K562 (cell line): ENCODE measurements around the gene HJV. TPM values are rescaled to one million over a fixed set of nuclear protein-coding genes. Genes with fewer than 3 reads are reported as not detected.

Experiments
- ASH1L ChIP-seq: fragments of 450-650 bp; IDR thresholded peaks from 2 replicates; pipeline ENCODE4 v1.6.1; 2018; ENCODE audit warnings: borderline replicate concordance, mild to moderate bottlenecking, low read depth; ENCODE audit not compliant: partially characterized antibody
- C11orf30 ChIP-seq: fragments of 450-650 bp; IDR thresholded peaks from 2 replicates; pipeline ENCODE4 v1.6.1; 2016; ENCODE audit warnings: low read depth, mild to moderate bottlenecking
- CBFA2T2 ChIP-seq: fragments of 450-650 bp; conservative IDR thresholded peaks from 2 replicates; pipeline ENCODE4 v1.6.1; 2017; ENCODE audit warnings: mild to moderate bottlenecking
- CREB3L1 ChIP-seq: fragments of 450-650 bp; IDR thresholded peaks from 2 replicates; pipeline ENCODE4 v1.6.1; 2014; ENCODE audit warnings: low read depth, mild to moderate bottlenecking, moderate library complexity, borderline replicate concordance
- E4F1 ChIP-seq: fragments of 250-450 bp; sonication (Bioruptor Pico); IDR thresholded peaks from 2 replicates; pipeline ENCODE4 v1.5.0; 2021; ENCODE audit warnings: mild to moderate bottlenecking, borderline replicate concordance
- FOXK2 ChIP-seq, 2 experiments: fragments of 450-650 bp; IDR thresholded peaks in 1 of 2; conservative IDR thresholded peaks in 1 of 2; 2 replicates each; pipeline ENCODE4 v1.6.1; 2016; ENCODE audit warnings: low read depth in 2 of 2, mild to moderate bottlenecking in 1 of 2
- HBP1 ChIP-seq: fragments of 450-650 bp; formaldehyde crosslinking; IDR thresholded peaks from 2 replicates; pipeline ENCODE4 v1.4.0; 2022; ENCODE audit warnings: missing genetic modification characterization
- MITF ChIP-seq: IDR thresholded peaks from 2 replicates; pipeline ENCODE4 v1.6.1; 2014; ENCODE audit warnings: antibody characterized with exemption
- MYC ChIP-seq, 2 experiments: fragments of 250-450 bp in 1 of 2; sonication (Bioruptor Pico) in 1 of 2; IDR thresholded peaks; 2 replicates each; pipeline versions ENCODE4 v1.5.1 to v1.6.1; 2012 to 2021; ENCODE audit warnings: low read depth in 2 of 2, borderline replicate concordance in 1 of 2, improper control_type of control experiment in 1 of 2, low read length in 1 of 2, mild to moderate bottlenecking in 1 of 2, moderate library complexity in 1 of 2
- TGIF2 ChIP-seq: sonication (generic); formaldehyde crosslinking; IDR thresholded peaks from 2 replicates; pipeline ENCODE4 v1.8.1; 2022; ENCODE audit warnings: mild to moderate bottlenecking, missing genetic modification reagents, moderate library complexity
- XRCC3 ChIP-seq: fragments of 450-650 bp; IDR thresholded peaks from 2 replicates; pipeline ENCODE4 v1.6.1; 2017; ENCODE audit warnings: mild to moderate bottlenecking, moderate library complexity
- ZFP1 ChIP-seq: fragments of 450-650 bp; formaldehyde crosslinking; IDR thresholded peaks from 2 replicates; pipeline ENCODE4 v1.4.0; 2020; ENCODE audit warnings: mild to moderate bottlenecking, mixed read lengths
- ZNF518B ChIP-seq: fragments of 250-450 bp; sonication (Bioruptor Pico); IDR thresholded peaks from 2 replicates; pipeline ENCODE4 v1.5.0; 2021; ENCODE audit warnings: mild to moderate bottlenecking, moderate library complexity
- ZNF589 ChIP-seq: fragments of 200-800 bp; sonication (Bioruptor generic); IDR thresholded peaks from 2 replicates; pipeline ENCODE4 v1.6.1; 2016; ENCODE audit warnings: low read depth, missing genetic modification characterization, missing compliant biosample characterization
- polyA plus RNA-seq, 8 experiments: library from polyadenylated mRNA; depleted of rRNA in 4 of 8; stranded (reverse) in 5 of 8; unstranded in 3 of 8; fragments of >200 nt; fragmentation: Nextera tagmentation in 2 of 8; fragmentation: Illumina TruSeq in 1 of 8; extraction: Ambion mirVana in 2 of 8; extraction: Trizol in 1 of 8; gene quantifications; 2 replicates each; pipeline versions ENCODE4 v1.2.1 to v1.2.3, GENCODE V29; 2011 to 2014; ENCODE audit warnings: inconsistent platforms in 1 of 8, missing spikeins in 1 of 8
- total RNA-seq, 7 experiments: library from RNA; depleted of rRNA in 6 of 7; stranded (reverse); fragments of >200 nt in 6 of 7; fragmentation: Illumina TruSeq in 2 of 7; extraction: Trizol in 2 of 7; gene quantifications; 2 replicates each; pipeline versions ENCODE4 v1.2.1 to v1.2.3, GENCODE V29; 2011 to 2021; ENCODE audit warnings: low replicate concordance in 1 of 7

HJV gene
- total and polyA plus RNA-seq, 9 of the 15 experiments (the other 6 are each of a cell fraction or from before 2014, with no cell fraction given): 1.0 to 6.6 (median 2.4) TPM

GRCh38 chr1:146051852-146052676 is 30.5 kb upstream of the HJV start (continued):
- TF ChIP-seq ZNF589 (CRISPR knock-in tag) (peak; percentile 64; the same call in 1 of the 2 replicates), MYC (IDR thresholded peaks at IDR 0.05; ENCODE audit: low read depth, low read length) (peak; percentile 26; the same call in 1 of the 2 replicates), MYC (CRISPR knock-in tag; IDR thresholded peaks at IDR 0.05; ENCODE audit: borderline replicate concordance, low read depth) (peak; percentile 75; the same call in 1 of the 2 replicates), XRCC3 (peak; percentile 48; the same call in 1 of the 2 replicates), ZFP1 (CRISPR knock-in tag) (peak; percentile 64; the same call in 1 of the 2 replicates), CBFA2T2 (peak; percentile 47; the same call in 1 of the 2 replicates), TGIF2 (CRISPR knock-in tag) (peak; percentile 76; the same call in 1 of the 2 replicates), C11orf30 (peak; percentile 86), ZNF518B (CRISPR knock-in tag) (peak; percentile 92), E4F1 (CRISPR knock-in tag) (peak; percentile 80), HBP1 (CRISPR knock-in tag) (peak; percentile 100), CREB3L1 (peak; percentile 68; the same call in 1 of the 2 replicates), MITF (peak; percentile 52; the same call in 1 of the 2 replicates), ASH1L (peak; percentile 80), FOXK2 (conservative IDR thresholded peaks at IDR 0.05 in 1 of 2, IDR thresholded peaks at IDR 0.05 in 1 of 2; ENCODE audit: low read depth in 2 of 2) (peak; percentile 60 to 68)
